IPS-15b (cell line): ENCODE data around the gene KRT3.
"Not testable (repeated sequence)": the region's sequence is repeated elsewhere in the genome, so short reads cannot be mapped to it uniquely, and the experiment has no call there.

Experiments
- H3K27me3 ChIP-seq: one replicate; pipeline ENCODE4 v1.6.1; 2013; ENCODE audit warnings: low read length; ENCODE audit not compliant: control insufficient read depth, insufficient read depth
- H3K36me3 ChIP-seq: one replicate; pipeline ENCODE4 v1.6.1; 2013; ENCODE audit warnings: low read length; ENCODE audit not compliant: control insufficient read depth, insufficient read depth
- H3K4me1 ChIP-seq: one replicate; pipeline ENCODE4 v1.6.1; 2013; ENCODE audit warnings: mild to moderate bottlenecking, low read length; ENCODE audit not compliant: control insufficient read depth, insufficient read depth
- H3K4me3 ChIP-seq: one replicate; pipeline ENCODE4 v1.5.1; 2013; ENCODE audit warnings: low read depth, low read length
- H3K9ac ChIP-seq: one replicate; pipeline ENCODE4 v1.6.1; 2013; ENCODE audit warnings: low read depth, mild to moderate bottlenecking, low read length
- H3K9me3 ChIP-seq: one replicate; pipeline ENCODE4 v1.6.1; 2013; ENCODE audit warnings: mild to moderate bottlenecking, low read length; ENCODE audit not compliant: control insufficient read depth, insufficient read depth

The KRT3 gene

DNA sequence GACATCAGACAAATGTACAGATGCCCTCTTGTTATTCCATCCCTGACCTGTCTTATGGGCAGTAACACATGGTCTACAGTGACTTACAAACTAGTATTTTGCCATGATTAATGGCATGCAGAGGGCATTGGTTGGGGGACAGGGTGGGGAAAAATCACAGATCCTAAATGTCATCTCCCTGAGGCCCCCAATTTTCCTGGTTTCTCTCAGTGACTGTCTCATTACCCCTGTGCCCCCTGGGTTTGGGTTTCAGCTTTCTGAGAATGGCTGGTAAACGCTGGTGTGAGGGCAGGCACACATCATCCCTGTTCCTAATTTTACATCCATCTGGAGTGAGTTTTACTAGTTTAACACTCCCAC lies 28.9 kb downstream of the KRT3 start:
- Histone ChIP-seq H3K27me3 (no peaks in the 10 kb centered on the region), H3K9me3 (no peaks in the 10 kb centered on the region), H3K4me3 (no peak overlapping the region), H3K36me3 (no peaks in the 10 kb centered on the region), H3K9ac (no peak overlapping the region), H3K4me1 (no peaks in the 10 kb centered on the region)

DNA sequence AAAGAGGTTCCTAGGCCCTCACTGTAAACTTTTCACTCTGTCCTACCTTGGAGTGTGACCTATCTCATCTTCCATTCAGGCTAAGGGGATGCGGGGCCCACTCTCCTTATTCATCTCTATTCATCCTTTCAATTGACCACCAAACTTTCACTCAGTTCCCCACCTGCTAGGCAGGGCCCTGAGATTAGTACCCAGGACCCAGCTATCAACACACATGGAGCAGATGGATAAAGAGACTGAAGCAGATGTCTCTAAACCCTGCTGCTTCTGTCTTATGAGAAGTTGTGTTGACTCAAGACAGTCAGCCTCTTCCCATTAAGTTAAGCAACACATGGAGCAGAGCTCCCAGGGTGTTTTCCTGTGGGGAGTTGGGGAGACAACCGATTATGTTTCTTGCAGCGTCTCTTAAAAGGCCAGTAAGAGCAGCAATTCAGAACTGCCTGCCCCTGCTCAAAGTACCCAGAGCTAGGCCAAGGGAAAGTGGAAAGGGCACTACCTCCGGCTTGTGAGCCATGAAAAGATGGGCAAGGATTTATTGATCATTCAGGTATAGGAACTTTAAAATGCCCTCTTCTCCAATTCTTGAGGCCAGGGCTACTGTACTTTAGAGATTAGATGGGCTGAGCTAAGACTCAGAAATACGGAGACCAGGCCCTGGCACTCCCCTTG lies 29.4 kb downstream of the KRT3 start:
- Histone ChIP-seq H3K4me1 (no peaks in the 10 kb centered on the region), H3K4me3 (no peak overlapping the region), H3K27me3 (no peaks in the 10 kb centered on the region), H3K36me3 (no peaks in the 10 kb centered on the region), H3K9ac (no peak overlapping the region), H3K9me3 (no peaks in the 10 kb centered on the region)

DNA sequence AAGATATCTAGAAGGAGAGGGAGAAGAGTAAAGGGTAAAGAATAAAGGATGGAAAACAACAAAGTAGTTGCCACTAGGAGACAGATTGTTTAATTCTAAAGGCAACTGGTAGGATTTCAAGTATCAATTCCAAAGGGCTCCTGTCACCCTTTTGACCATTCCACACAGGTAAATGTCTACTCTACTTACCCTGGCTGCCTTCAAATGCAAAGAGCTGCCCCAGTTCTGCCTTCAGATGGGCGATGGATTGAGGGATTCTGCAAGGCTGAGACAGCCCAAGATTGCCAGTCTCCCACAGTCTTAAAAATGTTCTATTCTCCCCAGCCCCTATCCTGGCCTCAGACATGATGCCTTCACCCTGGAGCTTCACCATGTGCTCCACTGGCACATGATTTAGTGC lies 30.2 kb downstream of the KRT3 start:
- Histone ChIP-seq H3K27me3 (no peaks in the 10 kb centered on the region), H3K9ac (no peak overlapping the region), H3K9me3 (no peaks in the 10 kb centered on the region), H3K4me1 (no peaks in the 10 kb centered on the region), H3K36me3 (no peaks in the 10 kb centered on the region), H3K4me3 (no peak overlapping the region)

DNA sequence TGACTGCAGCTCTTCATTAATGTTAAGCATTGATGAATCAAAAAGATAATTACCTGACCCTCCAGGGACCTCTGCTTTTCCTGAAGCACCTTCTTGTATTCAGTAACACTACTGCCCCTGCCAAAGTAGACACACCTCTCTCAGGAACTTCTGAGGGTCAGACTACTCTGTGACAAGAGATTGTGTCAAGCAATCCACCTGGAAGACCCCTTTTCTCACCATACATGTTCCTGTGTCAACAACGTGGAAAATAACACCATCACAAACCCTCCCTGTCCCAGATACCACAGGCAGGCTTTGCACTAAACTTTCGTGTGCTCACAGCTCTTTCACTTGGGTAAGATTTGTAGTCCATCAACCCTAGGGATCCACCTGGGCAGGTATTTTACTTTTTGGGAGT lies 31.9 kb downstream of the KRT3 start:
- H3K36me3 ChIP-seq = no peaks in the 10 kb centered on the region
- H3K4me1 ChIP-seq = no peaks in the 10 kb centered on the region
- H3K9me3 ChIP-seq = no peaks in the 10 kb centered on the region
- no peak overlapping the region for H3K4me3 ChIP-seq
- no peak overlapping the region for H3K9ac ChIP-seq
- H3K27me3 ChIP-seq = no peaks in the 10 kb centered on the region

DNA sequence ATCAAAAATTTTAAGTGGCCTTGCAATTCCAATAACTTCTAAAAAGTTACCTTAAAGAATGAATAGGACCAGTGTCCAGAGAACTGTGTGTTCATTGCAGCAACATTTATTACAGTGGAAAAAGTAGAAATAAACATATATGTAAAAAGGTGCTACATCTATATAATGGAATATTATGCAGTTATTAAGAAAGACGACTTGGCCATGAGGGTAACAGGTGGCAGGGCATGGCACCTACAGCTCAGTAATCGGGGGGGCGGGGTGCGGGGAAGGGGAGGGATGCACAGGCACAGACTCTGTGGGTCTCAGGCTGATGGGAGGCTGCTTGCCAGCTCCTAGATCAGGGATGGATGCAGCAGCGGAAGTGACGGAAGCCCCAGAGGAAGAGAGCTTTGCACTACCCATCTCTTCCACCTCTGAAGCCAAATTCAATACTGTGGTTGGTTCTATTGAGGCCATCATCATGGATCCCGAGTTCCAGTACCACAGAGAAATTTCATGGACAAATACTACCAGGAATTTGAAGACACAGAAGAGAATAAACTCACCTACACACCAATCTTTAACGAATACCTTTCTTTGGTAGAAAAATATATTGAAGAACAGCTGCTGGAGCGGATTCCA lies 32.8 kb downstream of the KRT3 start:
- peaks cover under 1% of the 10 kb centered on the region for H3K27me3 ChIP-seq
- no peaks in the 10 kb centered on the region for H3K4me1 ChIP-seq
- H3K9ac ChIP-seq = no peak overlapping the region
- H3K9me3 ChIP-seq = no peaks in the 10 kb centered on the region
- no peaks in the 10 kb centered on the region for H3K36me3 ChIP-seq
- H3K4me3 ChIP-seq = no peak overlapping the region

DNA sequence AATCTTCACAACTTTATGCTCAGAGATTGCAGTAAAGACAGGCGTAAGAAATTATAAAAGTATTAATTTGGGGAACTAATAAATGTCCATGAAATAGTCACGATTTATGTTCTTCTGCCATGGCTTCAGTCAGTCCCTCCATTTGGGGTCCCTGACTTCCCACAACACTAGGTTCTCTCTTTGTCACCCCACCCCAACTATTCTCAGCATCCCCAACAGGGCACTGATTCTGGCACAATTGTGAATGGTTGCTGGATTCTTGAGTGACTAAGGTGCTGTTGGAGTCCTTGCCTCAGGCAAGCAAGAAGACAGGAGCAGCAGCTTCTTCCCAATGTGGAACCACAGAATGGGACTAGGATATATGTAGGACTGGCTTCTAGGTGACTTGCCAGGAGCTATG lies 34.1 kb downstream of the KRT3 start:
- Histone ChIP-seq H3K4me3 (no peak overlapping the region), H3K9me3 (no peaks in the 10 kb centered on the region), H3K27me3 (peaks cover 6% of the 10 kb centered on the region)

DNA sequence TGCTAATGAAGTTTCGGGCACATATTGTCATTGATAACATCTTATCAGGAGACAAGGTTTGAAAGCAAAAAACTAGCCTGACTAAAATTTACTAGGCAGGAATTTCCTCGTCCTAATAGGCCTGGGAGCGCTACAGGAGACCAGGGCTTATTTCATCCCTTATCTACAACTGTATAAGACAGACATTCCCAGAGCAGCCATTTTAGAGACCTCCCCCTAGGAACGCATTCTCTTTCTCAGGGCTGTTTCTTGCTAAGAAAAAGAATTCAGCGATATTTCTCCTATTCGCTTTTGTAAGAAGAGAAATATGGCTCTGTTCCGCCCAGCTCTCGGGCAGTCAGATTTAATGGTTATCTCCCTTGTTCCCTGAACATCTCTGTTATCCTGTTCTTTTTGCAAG lies 34.7 kb downstream of the KRT3 start:
- H3K4me3 ChIP-seq, H3K9me3 ChIP-seq: not testable (repeated sequence)

More for the DNA sequence above, 34.1 kb downstream of the KRT3 start:
- no peak overlapping the region for H3K9ac ChIP-seq
- no peaks in the 10 kb centered on the region for H3K4me1 ChIP-seq
- no peaks in the 10 kb centered on the region for H3K36me3 ChIP-seq

DNA sequence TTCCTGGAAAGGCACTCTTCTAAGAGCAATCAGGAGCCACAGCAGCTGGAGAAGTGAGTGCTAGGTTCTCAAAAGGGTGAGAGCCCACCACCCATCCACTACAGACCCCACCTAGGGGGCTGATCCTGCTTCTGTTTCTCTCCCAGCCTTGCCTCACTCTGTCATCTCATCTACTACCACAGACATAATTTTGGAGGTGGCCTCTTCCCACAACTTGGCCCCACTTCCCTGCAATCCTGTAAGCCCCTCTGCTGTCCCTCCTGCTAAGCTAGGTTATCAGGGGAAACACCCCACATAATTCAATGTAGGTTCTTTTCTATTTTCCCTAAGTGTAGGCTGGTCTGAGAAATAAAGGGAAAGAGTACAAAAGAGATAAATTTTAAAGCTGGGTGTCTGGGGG lies 35.3 kb downstream of the KRT3 start:
- H3K9me3 ChIP-seq = no peaks in the 10 kb centered on the region
- no peak overlapping the region for H3K9ac ChIP-seq
- no peaks in the 10 kb centered on the region for H3K4me1 ChIP-seq
- H3K4me3 ChIP-seq = no peak overlapping the region
- H3K27me3 ChIP-seq = peaks cover 6% of the 10 kb centered on the region
- H3K36me3 ChIP-seq = no peaks in the 10 kb centered on the region

More for the DNA sequence above, 34.7 kb downstream of the KRT3 start:
- not testable (repeated sequence) for H3K36me3 ChIP-seq, H3K27me3 ChIP-seq, H3K9ac ChIP-seq, H3K4me1 ChIP-seq

DNA sequence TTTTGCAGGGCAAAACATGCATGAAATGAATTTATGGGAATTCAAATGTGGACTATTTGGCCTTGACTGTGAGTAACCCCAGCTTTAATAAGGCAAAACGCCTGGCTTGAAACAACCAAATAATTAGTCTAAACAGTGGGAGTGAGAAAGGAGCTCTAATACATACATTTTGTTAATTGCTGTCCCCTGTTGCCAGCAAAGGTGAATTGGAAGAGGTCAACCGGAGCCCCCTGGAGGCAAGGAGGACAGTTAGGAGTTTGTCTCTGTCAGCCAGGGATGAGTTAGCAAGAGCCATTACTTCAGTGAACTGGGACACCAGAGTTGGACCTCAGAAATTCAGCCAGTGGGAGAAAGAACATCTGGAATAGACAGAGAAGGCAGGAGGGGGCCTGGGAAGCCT lies 36.2 kb downstream of the KRT3 start:
- Histone ChIP-seq H3K27me3 (peaks cover 6% of the 10 kb centered on the region), H3K4me1 (no peaks in the 10 kb centered on the region), H3K9me3 (no peaks in the 10 kb centered on the region), H3K36me3 (no peaks in the 10 kb centered on the region), H3K9ac (no peak overlapping the region), H3K4me3 (no peak overlapping the region)

DNA sequence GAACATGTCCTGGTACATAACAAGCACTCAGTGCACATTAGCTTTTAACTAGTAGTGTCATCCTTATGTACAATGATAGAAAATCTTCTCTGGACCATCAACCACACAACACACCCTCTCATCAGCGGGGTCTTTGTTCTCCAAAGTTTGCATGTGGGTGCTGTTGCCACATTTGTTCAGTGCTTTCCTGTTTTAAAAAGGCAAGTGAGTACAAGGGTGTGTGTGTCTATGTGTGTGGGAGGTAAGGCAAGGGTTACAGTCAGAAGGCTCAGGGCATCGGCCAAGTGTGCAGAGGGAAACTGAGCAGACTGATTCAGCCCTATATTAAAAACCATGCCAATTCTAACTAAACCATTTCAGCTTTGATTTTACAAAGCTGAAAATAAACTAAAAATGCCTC lies 36.7 kb downstream of the KRT3 start:
- Histone ChIP-seq H3K4me3 (no peak overlapping the region), H3K9ac (no peak overlapping the region), H3K9me3 (no peaks in the 10 kb centered on the region), H3K36me3 (no peaks in the 10 kb centered on the region), H3K27me3 (peaks cover 6% of the 10 kb centered on the region), H3K4me1 (no peaks in the 10 kb centered on the region)

DNA sequence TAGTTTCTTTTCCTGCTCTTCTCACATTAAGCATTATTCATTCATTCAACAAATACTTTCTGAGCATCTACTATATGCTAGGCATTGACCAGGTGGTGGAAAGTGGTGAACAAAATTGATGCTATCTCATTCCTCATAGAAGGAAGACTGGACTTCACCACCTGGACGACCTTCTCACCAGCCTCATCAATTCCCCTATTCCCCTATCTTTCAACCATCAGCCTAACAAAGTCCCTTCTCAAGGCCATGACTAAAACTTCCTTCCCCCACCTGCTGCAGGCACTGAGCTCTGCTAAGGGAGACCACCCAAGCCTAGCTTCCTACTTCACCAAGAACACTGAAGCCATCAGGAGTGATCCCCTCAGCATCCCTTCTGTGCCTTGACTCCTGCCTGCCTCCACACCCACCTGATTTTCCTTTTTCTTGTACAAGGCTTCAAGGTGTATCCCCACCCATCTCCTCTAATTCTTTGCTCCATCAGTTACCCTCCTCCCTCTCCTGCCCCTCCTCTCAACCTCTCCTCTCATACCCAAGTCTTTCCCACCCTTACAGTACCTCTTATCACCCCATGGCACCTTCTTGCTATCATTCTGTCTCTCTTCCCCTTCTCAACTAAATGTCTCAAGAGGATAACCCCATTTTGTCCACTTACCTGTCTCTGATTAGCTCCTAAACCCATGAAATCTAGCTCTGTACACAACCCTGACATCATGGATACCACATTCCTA lies 38.3 kb downstream of the KRT3 start:
- no peaks in the 10 kb centered on the region for H3K9me3 ChIP-seq
- H3K4me3 ChIP-seq = no peak overlapping the region
- H3K9ac ChIP-seq = no peak overlapping the region
- no peaks in the 10 kb centered on the region for H3K4me1 ChIP-seq
- H3K36me3 ChIP-seq = no peaks in the 10 kb centered on the region
- peaks cover 8% of the 10 kb centered on the region for H3K27me3 ChIP-seq
